ENCODE data around the gene OARD1. TPM values are rescaled to one million over a fixed set of nuclear protein-coding genes. Genes with fewer than 3 reads are reported as not detected.

OARD1 gene
- total RNA-seq, 1 experiment from 2014 or later, result 12.1 TPM

GRCh38 chr6:41023114-41023513 lies 49.0 kb downstream of the OARD1 start:
- H3K4me2 ChIP-seq (ENCODE audit: low read length), result no peak overlapping the region
- no peak overlapping the region for H2AFZ ChIP-seq (ENCODE audit: low read length)
- ATAC-seq (no peak), DNase-seq (no peak)
- peaks cover 38% of the 10 kb centered on the region for H3K4me1 ChIP-seq (ENCODE audit: insufficient read depth, low read length)
- no peaks in the 10 kb centered on the region for H3F3A ChIP-seq (ENCODE audit: low read length, unreplicated experiment)
- no peak overlapping the region for H3K27ac ChIP-seq (ENCODE audit: low read length)
- BruUV-seq (replicated peaks), result no TSS peak
- CTCF ChIA-PET, result no interaction called here
- TF ChIP-seq EZH2phosphoT487 (IDR thresholded peaks at IDR 0.05; ENCODE audit: borderline replicate concordance, low read length) (no peak), EZH2 (IDR thresholded peaks at IDR 0.05; ENCODE audit: low read length, unreplicated experiment) (no peak), CTCF (conservative IDR thresholded peaks at IDR 0.05; ENCODE audit: low read depth, low read length) (no peak)
- POLR2A ChIA-PET (ENCODE audit: unreplicated experiment), result no interaction called here
- intact Hi-C loops (cut with micrococcal nuclease), result no loop called here
- H3K9me2 ChIP-seq (replicated peaks; ENCODE audit: low read length), result no peaks in the 10 kb centered on the region
- H3K79me2 ChIP-seq (ENCODE audit: low read length), result 0 out of 2 replicates have a peak, but pooled peaks cover 5% of the 10 kb centered on the region
- H3K27me3 ChIP-seq (ENCODE audit: low read length), result no peaks in the 10 kb centered on the region
- no peak overlapping the region for H3K4me3 ChIP-seq (ENCODE audit: low read length)
- H3K36me3 ChIP-seq (ENCODE audit: low read depth, low read length), result no peaks in the 10 kb centered on the region
- H3K9ac ChIP-seq (ENCODE audit: low read length), result no peak overlapping the region
- no peaks in the 10 kb centered on the region for H3K9me3 ChIP-seq (ENCODE audit: low read length)
- H4K20me1 ChIP-seq (ENCODE audit: low read length), result no peaks in the 10 kb centered on the region

- Histone ChIP-seq H3K4me2 (ENCODE audit: low read length) (peak overlapping the region; percentile 24), H3K27ac (ENCODE audit: low read length) (peak overlapping the region; percentile 66), H3K79me2 (ENCODE audit: low read length) (0 out of 2 replicates have a peak, but pooled peaks cover 5% of the 10 kb centered on the region), H2AFZ (ENCODE audit: low read length) (no peak overlapping the region), H3K4me3 (ENCODE audit: low read length) (no peak overlapping the region), H3K9me3 (ENCODE audit: low read length) (no peaks in the 10 kb centered on the region), H3F3A (ENCODE audit: low read length, unreplicated experiment) (no peaks in the 10 kb centered on the region), H3K4me1 (ENCODE audit: insufficient read depth, low read length) (peaks cover 36% of the 10 kb centered on the region), H3K36me3 (ENCODE audit: low read depth, low read length) (no peaks in the 10 kb centered on the region), H4K20me1 (ENCODE audit: low read length) (no peaks in the 10 kb centered on the region), H3K27me3 (ENCODE audit: low read length) (no peaks in the 10 kb centered on the region), H3K9ac (ENCODE audit: low read length) (no peak overlapping the region), H3K9me2 (replicated peaks; ENCODE audit: low read length) (no peaks in the 10 kb centered on the region)
- TF ChIP-seq EZH2phosphoT487 (IDR thresholded peaks at IDR 0.05; ENCODE audit: borderline replicate concordance, low read length) (no peak), EZH2 (IDR thresholded peaks at IDR 0.05; ENCODE audit: low read length, unreplicated experiment) (no peak), CTCF (conservative IDR thresholded peaks at IDR 0.05; ENCODE audit: low read depth, low read length) (no peak)
- intact Hi-C loops (cut with micrococcal nuclease), result no loop called here
- ChIA-PET CTCF (interaction anchor here (0.8 kb wide), 1 partner anchor 50 kb away, joined by 4 read pairs; the partner anchor contains the start of gene NFYA), POLR2A (ENCODE audit: unreplicated experiment) (no interaction called here)
- ATAC-seq (no peak; the same call in 1 of the 2 replicates), DNase-seq (peak; percentile 62)
- no TSS peak for BruUV-seq (replicated peaks)
Observed at GRCh38 chr6:41022294-41022693, 49.9 kb downstream of the OARD1 start.

- no peak overlapping the region for H3K9ac ChIP-seq (ENCODE audit: low read length)
- no peak overlapping the region for H3K4me3 ChIP-seq (ENCODE audit: low read length)
- intact Hi-C loops (cut with micrococcal nuclease), result no loop called here
- CTCF ChIA-PET, result interaction anchor here (0.8 kb wide), 1 partner anchor 51 kb away, joined by 4 read pairs; the partner anchor contains the start of gene NFYA
- peak overlapping the region; percentile 24 for H3K4me2 ChIP-seq (ENCODE audit: low read length)
- H2AFZ ChIP-seq (ENCODE audit: low read length), result no peak overlapping the region
- H3K79me2 ChIP-seq (ENCODE audit: low read length), result 0 out of 2 replicates have a peak, but pooled peaks cover 5% of the 10 kb centered on the region
- no peaks in the 10 kb centered on the region for H3K36me3 ChIP-seq (ENCODE audit: low read depth, low read length)
- H3K9me2 ChIP-seq (replicated peaks; ENCODE audit: low read length), result no peaks in the 10 kb centered on the region
- H3K27me3 ChIP-seq (ENCODE audit: low read length), result no peaks in the 10 kb centered on the region
- ATAC-seq (peak; percentile 65), DNase-seq (peak; percentile 52)
- H3F3A ChIP-seq (ENCODE audit: low read length, unreplicated experiment), result no peaks in the 10 kb centered on the region
- no peaks in the 10 kb centered on the region for H4K20me1 ChIP-seq (ENCODE audit: low read length)
- TF ChIP-seq EZH2 (IDR thresholded peaks at IDR 0.05; ENCODE audit: low read length, unreplicated experiment) (no peak), CTCF (conservative IDR thresholded peaks at IDR 0.05; ENCODE audit: low read depth, low read length) (peak; percentile 48; the same call in 1 of the 2 replicates), EZH2phosphoT487 (IDR thresholded peaks at IDR 0.05; ENCODE audit: borderline replicate concordance, low read length) (no peak)
- H3K9me3 ChIP-seq (ENCODE audit: low read length), result no peaks in the 10 kb centered on the region
- H3K4me1 ChIP-seq (ENCODE audit: insufficient read depth, low read length), result peaks cover 31% of the 10 kb centered on the region
- POLR2A ChIA-PET (ENCODE audit: unreplicated experiment), result no interaction called here
- no TSS peak for BruUV-seq (replicated peaks)
- H3K27ac ChIP-seq (ENCODE audit: low read length), result peak overlapping the region; percentile 66
Observed at GRCh38 chr6:41021832-41022231, 50.3 kb downstream of the OARD1 start.
